Left ventricle myocardium inferior (tissue), 1 donor: ENCODE data around the gene POLR2J. TPM values are rescaled to one million over a fixed set of nuclear protein-coding genes. Genes with fewer than 3 reads are reported as not detected.
A peak's percentile ranks its signal among the peaks of the same experiment; 100 is the strongest.

Experiments
- DNase-seq: peaks from one replicate; pipeline ENCODE4 v3.0.0-alpha.2; 2020
- H3K27ac ChIP-seq: fragments of 200-600 bp; replicated peaks from 2 replicates; pipeline ENCODE4 v1.8.0; 2021
- H3K27me3 ChIP-seq: fragments of 200-600 bp; 2 replicates; pipeline ENCODE4 v1.8.0; 2021; ENCODE audit warnings: low read depth
- H3K36me3 ChIP-seq: fragments of 200-600 bp; 2 replicates; pipeline ENCODE4 v1.8.0; 2021
- H3K4me1 ChIP-seq: fragments of 200-600 bp; 2 replicates; pipeline ENCODE4 v1.8.0; 2021
- H3K4me3 ChIP-seq: fragments of 200-600 bp; 2 replicates; pipeline ENCODE4 v1.8.0; 2021; ENCODE audit warnings: mild to moderate bottlenecking, moderate library complexity
- H3K9me3 ChIP-seq: fragments of 200-600 bp; replicated peaks from 2 replicates; pipeline ENCODE4 v1.8.0; 2021
- CTCF ChIP-seq: fragments of 200-600 bp; IDR thresholded peaks from 2 replicates; pipeline ENCODE4 v1.8.0; 2021; ENCODE audit warnings: antibody characterized with exemption, mild to moderate bottlenecking, borderline replicate concordance
- intact Hi-C: fragments of 100-400 bp; cut with micrococcal nuclease; formaldehyde crosslinking; loops from one replicate; pipeline ENCODE4 v1.11.0; 2022
- total RNA-seq: library from RNA; stranded (reverse); fragmentation: NEBNext Ultra II Directional; extraction: Animal tissue kit (Norgen Biotek cat#: 25700); gene quantifications from one replicate; pipeline ENCODE4 v1.2.1, GENCODE V29; 2021
- donor health status: DM: no; HTN: yes; CAD: no; lungs with severe emphysema.

POLR2J gene
- total RNA-seq, 1 donor from 2014 or later, result 55.8 TPM

GRCh38 chr7:102439963-102440795, 38.5 kb downstream of the POLR2J start:
- no peak for TF ChIP-seq CTCF

GRCh38 chr7:102436118-102436517, 42.6 kb downstream of the POLR2J start:
- no peak for DNase-seq
- intact Hi-C loops, result no loop called here
- Histone ChIP-seq H3K27ac (no peak overlapping the region), H3K36me3 (no peaks in the 10 kb centered on the region), H3K9me3 (no peaks in the 10 kb centered on the region), H3K4me1 (peaks cover 36% of the 10 kb centered on the region), H3K27me3 (no peaks in the 10 kb centered on the region), H3K4me3 (no peak overlapping the region)
- no peak for TF ChIP-seq CTCF

More at GRCh38 chr7:102439963-102440795, 38.5 kb downstream of the POLR2J start:
- H3K27me3 ChIP-seq, result no peaks in the 10 kb centered on the region
- intact Hi-C loops, result no loop called here
- H3K36me3 ChIP-seq, result peaks cover 4% of the 10 kb centered on the region
- H3K4me1 ChIP-seq, result peaks cover 15% of the 10 kb centered on the region
- peak; percentile 68 for DNase-seq
- H3K27ac ChIP-seq, result peak overlapping the region; percentile 79
- no peak overlapping the region for H3K4me3 ChIP-seq
- H3K9me3 ChIP-seq, result no peaks in the 10 kb centered on the region

GRCh38 chr7:102434039-102434486, 44.7 kb downstream of the POLR2J start:
- intact Hi-C loops, result no loop called here
- no peak for TF ChIP-seq CTCF
- Histone ChIP-seq H3K4me1 (peaks cover 22% of the 10 kb centered on the region), H3K36me3 (no peaks in the 10 kb centered on the region), H3K4me3 (peak overlapping the region; percentile 89), H3K9me3 (no peaks in the 10 kb centered on the region), H3K27ac (peak overlapping the region; percentile 77), H3K27me3 (no peaks in the 10 kb centered on the region)
- no peak for DNase-seq

- Histone ChIP-seq H3K4me1 (peaks cover 22% of the 10 kb centered on the region), H3K36me3 (no peaks in the 10 kb centered on the region), H3K9me3 (no peaks in the 10 kb centered on the region), H3K4me3 (peak within 1 kb of the TSS; percentile 89), H3K27me3 (no peaks in the 10 kb centered on the region), H3K27ac (peak within 1 kb of the TSS; percentile 77)
- peak; percentile 82 for DNase-seq
- intact Hi-C loops, result no loop called here
- TF ChIP-seq CTCF, result no peak
Measured at GRCh38 chr7:102433219-102434038, 45.3 kb downstream of the POLR2J start, which contains the start of gene ORAI2. TSS of gene ORAI2 (plus strand) at chr7:102433575. CDS start at chr7:102438957, 5,382 bp downstream.

GRCh38 chr7:102432442-102433218, 46.1 kb downstream of the POLR2J start:
- peak overlapping the region; percentile 77 for H3K27ac ChIP-seq
- peaks cover 2% of the 10 kb centered on the region for H3K36me3 ChIP-seq
- TF ChIP-seq CTCF, result no peak
- intact Hi-C loops, result no loop called here
- no peaks in the 10 kb centered on the region for H3K27me3 ChIP-seq
- H3K4me3 ChIP-seq, result peak overlapping the region; percentile 89
- no peaks in the 10 kb centered on the region for H3K9me3 ChIP-seq
- H3K4me1 ChIP-seq, result peaks cover 22% of the 10 kb centered on the region
- no peak for DNase-seq
